CD4-positive, alpha-beta T cell treated with Interleukin-6 for 4 hours (primary cell): ENCODE measurements around the gene CD48.
A peak's percentile ranks its signal among the peaks of the same experiment; 100 is the strongest.
"Not testable (repeated sequence)": the region's sequence is repeated elsewhere in the genome, so short reads cannot be mapped to it uniquely, and the experiment has no call there.

Source experiments
- DNase-seq: peaks from one replicate; pipeline ENCODE4 v3.0.0-alpha.2; 2020; ENCODE audit warnings: mixed read lengths

The CD48 gene

GRCh38 chr1:160741612-160742348 is 30.2 kb upstream of the CD48 start:
- DNase-seq, result no peak

- no peak for DNase-seq
Measured at GRCh38 chr1:160741092-160741501, 29.5 kb upstream of the CD48 start.

- DNase-seq, result no peak
Measured at GRCh38 chr1:160740133-160740688, 28.6 kb upstream of the CD48 start.

GRCh38 chr1:160739098-160739511 is 27.5 kb upstream of the CD48 start, which contains the start of gene SLAMF7:
SLAMF7 (plus strand) TSS chr1:160739247; CDS start chr1:160739302, 55 bp downstream.
- peak; percentile 33 for DNase-seq

GRCh38 chr1:160738271-160738670 is 26.6 kb upstream of the CD48 start:
- DNase-seq, result no peak

- no peak for DNase-seq
Measured at GRCh38 chr1:160734301-160734700, 22.7 kb upstream of the CD48 start.

- DNase-seq, result no peak
Measured at GRCh38 chr1:160733898-160734297, 22.3 kb upstream of the CD48 start.

- DNase-seq, result no peak
Measured at GRCh38 chr1:160731990-160732389, 20.4 kb upstream of the CD48 start.

GRCh38 chr1:160731564-160731963 is 19.9 kb upstream of the CD48 start:
- DNase-seq, result not testable (repeated sequence)

- DNase-seq, result no peak
Measured at GRCh38 chr1:160727316-160727640, 15.7 kb upstream of the CD48 start.

- peak; percentile 73 for DNase-seq
Measured at GRCh38 chr1:160726498-160727315, 15.1 kb upstream of the CD48 start.

- DNase-seq, result no peak
Measured at GRCh38 chr1:160726114-160726497, 14.5 kb upstream of the CD48 start.

GRCh38 chr1:160724465-160725242 is 13.0 kb upstream of the CD48 start:
- DNase-seq, result no peak

- no peak for DNase-seq
Measured at GRCh38 chr1:160723332-160723731, 11.7 kb upstream of the CD48 start.

- peak; percentile 20 for DNase-seq
Measured at GRCh38 chr1:160722726-160723125, 11.1 kb upstream of the CD48 start.

- no peak for DNase-seq
Measured at GRCh38 chr1:160721473-160721872, 9.9 kb upstream of the CD48 start.

GRCh38 chr1:160720356-160721085 is 8.9 kb upstream of the CD48 start:
- DNase-seq, result no peak

GRCh38 chr1:160718210-160718609 is 6.6 kb upstream of the CD48 start:
- DNase-seq, result no peak

GRCh38 chr1:160717306-160717705 is 5.7 kb upstream of the CD48 start:
- no peak for DNase-seq

GRCh38 chr1:160716013-160716412 is 4.4 kb upstream of the CD48 start:
- DNase-seq, result no peak

- DNase-seq, result not testable (repeated sequence)
Measured at GRCh38 chr1:160714034-160714648, 2.5 kb upstream of the CD48 start.

GRCh38 chr1:160713161-160713560 is 1.5 kb upstream of the CD48 start:
- no peak for DNase-seq
